ENCODE measurements around the gene SETBP1.

SETBP1 gene

GRCh38 chr18:44949967-44950366, 269.3 kb downstream of the SETBP1 start:
- no peak for DNase-seq

- no peak for DNase-seq
These were observed 270.1 kb downstream of the SETBP1 start for GRCh38 chr18:44950685-44951195.

GRCh38 chr18:44951748-44952147, 271.1 kb downstream of the SETBP1 start:
- DNase-seq, result no peak

GRCh38 chr18:44954257-44954656, 273.6 kb downstream of the SETBP1 start:
- DNase-seq, result no peak

DNA sequence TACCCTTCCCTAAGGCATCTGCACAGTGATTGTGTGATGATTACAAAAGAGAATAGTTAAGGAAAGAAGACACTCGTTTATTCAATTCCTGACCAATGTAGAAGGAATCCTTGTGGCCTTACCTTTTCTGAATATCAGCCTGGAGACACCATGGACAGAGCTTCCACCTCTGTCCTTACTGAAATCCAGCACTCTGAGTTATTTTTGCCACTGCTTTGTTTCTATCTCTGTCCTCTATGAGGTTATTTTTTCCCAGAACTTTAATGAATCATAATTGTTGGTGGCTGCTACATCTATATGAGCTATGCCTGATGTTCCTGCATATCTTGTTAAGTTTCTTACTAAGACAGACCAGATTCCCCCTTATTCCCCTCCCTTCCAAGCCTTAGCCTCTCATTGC, 275.1 kb downstream of the SETBP1 start:
- DNase-seq, result no peak

DNA sequence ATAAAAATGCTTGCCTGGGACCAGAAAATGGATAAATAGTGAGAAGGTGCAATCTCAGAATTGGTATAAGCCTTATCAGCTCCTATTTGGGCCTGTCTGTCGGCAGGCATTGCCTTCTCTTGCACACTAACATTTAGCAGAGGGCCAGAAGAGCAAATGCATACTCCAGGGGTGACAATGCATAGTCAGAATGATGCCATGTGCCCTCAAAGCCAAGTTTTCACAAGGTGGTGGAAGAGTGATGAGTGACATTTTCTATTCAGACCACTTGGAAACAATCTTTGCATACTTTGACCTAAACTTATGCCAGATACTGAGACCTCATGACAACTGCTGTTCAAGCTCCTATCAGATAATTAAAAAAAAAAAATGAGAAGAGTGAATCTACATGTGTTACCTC, 276.3 kb downstream of the SETBP1 start:
- DNase-seq, result no peak

DNA sequence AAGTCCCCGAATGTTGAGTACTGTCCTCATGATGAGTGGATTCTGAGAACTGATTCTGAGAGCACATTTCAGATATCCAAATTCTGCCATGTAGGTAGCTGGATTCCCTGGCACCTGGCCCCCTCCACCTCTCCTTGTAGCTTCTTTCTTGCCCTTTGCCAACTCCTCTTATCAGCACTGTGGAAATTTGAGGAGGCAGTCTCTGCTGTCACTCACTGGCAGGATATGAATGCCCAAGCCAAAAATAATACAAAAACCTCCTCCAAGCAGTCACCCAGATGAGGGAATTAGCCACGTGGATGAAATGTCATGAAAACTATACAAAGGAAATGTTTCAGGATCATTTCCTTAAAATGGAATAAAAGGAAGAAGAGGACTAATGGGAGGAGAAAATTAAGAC, 276.8 kb downstream of the SETBP1 start:
- no peak for DNase-seq

- no peak for DNase-seq
These were observed 277.4 kb downstream of the SETBP1 start for GRCh38 chr18:44958040-44958439.

GRCh38 chr18:44958455-44958854, 277.8 kb downstream of the SETBP1 start:
- DNase-seq, result no peak

GRCh38 chr18:44959013-44959412, 278.3 kb downstream of the SETBP1 start:
- no peak for DNase-seq

DNA sequence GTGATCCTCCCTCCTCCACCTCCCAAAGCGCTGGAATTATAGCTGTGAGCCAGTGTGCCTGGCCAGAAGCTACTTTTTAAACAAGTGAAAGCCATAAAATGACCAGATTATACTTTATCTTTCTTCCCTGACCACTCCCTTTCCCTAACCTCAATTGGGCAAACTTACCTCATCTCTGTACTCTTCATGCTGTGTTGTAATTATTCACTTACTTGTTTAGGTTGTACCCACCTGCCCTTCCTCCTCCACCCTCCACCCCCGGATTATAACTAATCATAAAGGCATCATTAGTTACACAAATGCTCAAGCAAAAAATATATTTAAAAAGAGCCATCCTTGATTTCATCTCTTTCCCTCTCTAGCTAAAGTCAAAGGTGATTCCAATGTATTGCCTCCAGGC, 279.9 kb downstream of the SETBP1 start:
- no peak for DNase-seq

GRCh38 chr18:44961288-44961995, 280.8 kb downstream of the SETBP1 start:
- no peak for DNase-seq

GRCh38 chr18:44967599-44967998, 286.9 kb downstream of the SETBP1 start:
- no peak for DNase-seq

- no peak for DNase-seq
These were observed 287.6 kb downstream of the SETBP1 start for GRCh38 chr18:44968336-44968735.

- DNase-seq, result no peak
These were observed 288.6 kb downstream of the SETBP1 start for GRCh38 chr18:44969214-44969795.

DNA sequence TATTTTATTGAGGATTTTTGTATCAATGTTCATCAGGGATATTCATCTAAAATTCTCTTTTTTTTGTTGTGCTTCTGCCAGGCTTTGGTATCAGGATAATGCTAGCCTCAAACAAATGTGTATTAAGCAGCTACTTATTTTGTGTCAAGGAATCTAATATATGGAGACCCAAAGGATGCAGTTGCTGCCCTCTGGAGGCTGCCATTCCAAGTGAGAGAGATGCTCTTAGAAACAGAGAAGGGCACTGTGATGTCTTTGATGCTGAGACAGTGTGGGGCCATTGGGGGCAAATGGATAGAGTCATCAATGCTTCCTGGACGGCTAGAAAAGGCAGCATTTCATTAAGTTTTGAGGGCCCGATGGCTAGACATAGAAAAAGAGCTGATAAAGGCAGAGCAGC, 292.6 kb downstream of the SETBP1 start:
- no peak for DNase-seq

DNA sequence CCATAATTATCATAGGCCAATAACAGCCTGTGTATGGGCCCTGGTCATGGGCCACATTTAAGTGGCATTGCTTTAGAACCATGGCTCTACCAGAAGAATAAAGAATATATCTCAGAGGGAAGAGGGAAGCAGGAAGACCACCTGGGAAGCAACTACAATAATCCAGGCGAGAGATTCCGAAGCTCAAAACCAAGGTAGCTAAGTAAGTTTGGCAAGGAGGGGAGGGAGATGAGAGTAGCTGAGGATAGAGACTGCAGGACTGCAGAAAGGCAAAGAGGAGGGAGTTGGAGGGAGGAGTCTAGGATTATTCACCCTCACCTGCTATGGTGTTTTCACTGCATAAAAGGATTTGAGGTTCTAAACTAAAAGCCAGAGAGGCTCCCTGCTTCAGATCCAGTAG, 293.5 kb downstream of the SETBP1 start:
- DNase-seq, result no peak

GRCh38 chr18:44977856-44978255, 297.2 kb downstream of the SETBP1 start:
- DNase-seq, result no peak

- DNase-seq, result peak; percentile 64
These were observed 299.1 kb downstream of the SETBP1 start for GRCh38 chr18:44979748-44980147.

GRCh38 chr18:44981121-44981520, 300.4 kb downstream of the SETBP1 start:
- no peak for DNase-seq

DNA sequence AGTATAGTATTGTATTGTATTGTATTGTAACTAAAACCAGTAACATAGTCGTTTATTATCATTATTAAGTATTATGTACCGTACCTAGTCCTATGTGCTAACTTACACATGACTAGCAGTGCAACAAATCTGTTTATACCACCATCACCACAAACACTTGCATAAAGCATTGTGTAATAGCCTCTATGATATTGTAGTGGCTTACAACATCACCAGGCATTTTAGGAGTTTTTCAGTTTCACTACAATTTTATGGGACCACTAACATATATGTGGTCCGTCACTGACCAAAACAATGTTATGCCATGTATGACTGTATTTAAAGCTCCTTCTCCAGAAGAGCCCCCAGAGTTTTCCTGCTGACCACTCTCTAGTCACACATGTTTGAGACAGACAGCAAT, 306.2 kb downstream of the SETBP1 start:
- DNase-seq, result peak; percentile 63

- no peak for DNase-seq
These were observed 306.7 kb downstream of the SETBP1 start for GRCh38 chr18:44987371-44987770.

DNA sequence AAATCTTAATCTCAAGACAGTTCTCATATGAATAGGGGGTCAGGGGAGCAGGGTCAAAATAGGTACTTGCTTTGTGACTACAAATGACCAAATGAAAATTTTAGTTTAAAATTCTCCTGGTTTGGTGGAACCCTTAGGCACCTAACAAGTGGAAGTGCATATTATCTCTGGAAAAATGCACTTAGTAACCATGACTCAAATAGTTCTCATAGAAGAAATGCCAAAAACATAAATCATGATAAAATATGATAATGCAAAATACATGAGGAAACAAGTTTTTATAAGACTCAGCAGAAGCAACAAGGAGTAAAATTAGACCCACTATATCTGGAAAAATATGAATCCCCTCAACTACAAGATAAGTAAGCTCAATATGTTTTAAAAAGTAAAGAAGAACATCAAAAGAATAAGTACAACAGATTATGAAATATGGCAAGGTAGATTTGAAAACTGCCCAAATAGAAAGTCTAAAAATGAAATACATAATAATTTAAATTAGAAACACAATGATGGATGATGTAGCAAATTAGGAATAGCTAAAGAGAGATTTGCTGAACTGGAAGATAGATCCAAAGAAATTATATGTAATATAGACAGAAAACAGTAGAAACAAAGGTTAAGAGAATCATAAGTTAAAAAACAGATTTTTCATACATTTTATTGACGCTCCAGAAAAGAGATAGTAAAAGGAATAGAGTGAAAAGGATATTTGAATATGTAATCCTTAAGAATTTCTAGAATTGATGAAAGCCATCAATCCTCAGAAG, 308.3 kb downstream of the SETBP1 start:
- no peak for DNase-seq

DNA sequence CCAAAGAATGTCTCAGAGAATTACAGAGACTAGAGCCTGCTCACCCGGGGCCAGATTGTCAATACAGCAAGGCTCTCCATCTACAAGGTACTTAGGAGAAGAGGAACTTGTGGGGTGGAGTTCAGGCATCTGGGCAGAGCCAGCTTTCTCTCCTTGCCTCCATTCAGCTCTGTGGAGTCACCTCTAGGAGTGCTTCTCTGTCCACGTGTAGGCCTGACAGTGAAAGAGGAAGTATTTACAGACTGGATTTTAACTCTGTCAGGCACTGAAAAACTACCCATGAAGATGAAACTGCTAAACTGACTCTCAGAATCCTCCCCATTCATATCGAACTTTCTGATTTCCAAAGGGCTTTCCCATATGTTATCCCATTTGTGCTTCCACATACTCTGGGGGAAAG, 315.6 kb downstream of the SETBP1 start:
- DNase-seq, result peak; percentile 25
